GM12874 (cell line): ENCODE results near the gene CD59.

Experiments
- TF ChIP-seq, protein P1 (sequence below): IDR thresholded peaks from 2 replicates; pipeline ENCODE4 v1.5.1; 2011; ENCODE audit warnings: low read depth, mild to moderate bottlenecking, control low read depth, low read length, moderate library complexity; ENCODE audit not compliant: insufficient read depth

CD59 gene

DNA sequence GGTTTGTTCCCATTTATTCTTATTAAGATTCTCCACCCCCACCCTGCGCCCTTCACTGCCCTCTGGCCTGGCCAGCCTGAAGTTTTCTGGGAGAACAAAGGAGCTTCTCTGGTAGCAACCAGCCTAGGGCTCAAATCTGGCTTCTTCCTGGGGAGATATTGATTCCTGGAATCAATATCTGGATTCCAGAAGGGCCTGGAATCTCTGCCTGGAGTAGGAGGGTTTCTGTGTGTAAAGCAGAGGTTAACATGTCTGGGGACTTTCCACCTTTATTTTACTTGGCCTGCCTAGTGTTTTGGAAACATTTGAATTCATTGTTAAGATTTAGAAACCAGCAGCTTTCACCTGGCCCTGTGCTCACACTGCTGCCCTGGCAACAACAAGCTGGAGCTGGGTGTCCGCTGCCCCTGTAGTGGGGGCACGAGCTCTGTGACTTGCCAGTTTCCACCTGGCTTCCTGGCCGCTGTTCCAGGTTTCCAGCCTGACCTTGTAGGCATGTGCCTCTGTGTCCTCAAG lies 41.1 kb downstream of the CD59 start:
- TF ChIP-seq, protein P1, sequence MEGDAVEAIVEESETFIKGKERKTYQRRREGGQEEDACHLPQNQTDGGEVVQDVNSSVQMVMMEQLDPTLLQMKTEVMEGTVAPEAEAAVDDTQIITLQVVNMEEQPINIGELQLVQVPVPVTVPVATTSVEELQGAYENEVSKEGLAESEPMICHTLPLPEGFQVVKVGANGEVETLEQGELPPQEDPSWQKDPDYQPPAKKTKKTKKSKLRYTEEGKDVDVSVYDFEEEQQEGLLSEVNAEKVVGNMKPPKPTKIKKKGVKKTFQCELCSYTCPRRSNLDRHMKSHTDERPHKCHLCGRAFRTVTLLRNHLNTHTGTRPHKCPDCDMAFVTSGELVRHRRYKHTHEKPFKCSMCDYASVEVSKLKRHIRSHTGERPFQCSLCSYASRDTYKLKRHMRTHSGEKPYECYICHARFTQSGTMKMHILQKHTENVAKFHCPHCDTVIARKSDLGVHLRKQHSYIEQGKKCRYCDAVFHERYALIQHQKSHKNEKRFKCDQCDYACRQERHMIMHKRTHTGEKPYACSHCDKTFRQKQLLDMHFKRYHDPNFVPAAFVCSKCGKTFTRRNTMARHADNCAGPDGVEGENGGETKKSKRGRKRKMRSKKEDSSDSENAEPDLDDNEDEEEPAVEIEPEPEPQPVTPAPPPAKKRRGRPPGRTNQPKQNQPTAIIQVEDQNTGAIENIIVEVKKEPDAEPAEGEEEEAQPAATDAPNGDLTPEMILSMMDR, result no peak

DNA sequence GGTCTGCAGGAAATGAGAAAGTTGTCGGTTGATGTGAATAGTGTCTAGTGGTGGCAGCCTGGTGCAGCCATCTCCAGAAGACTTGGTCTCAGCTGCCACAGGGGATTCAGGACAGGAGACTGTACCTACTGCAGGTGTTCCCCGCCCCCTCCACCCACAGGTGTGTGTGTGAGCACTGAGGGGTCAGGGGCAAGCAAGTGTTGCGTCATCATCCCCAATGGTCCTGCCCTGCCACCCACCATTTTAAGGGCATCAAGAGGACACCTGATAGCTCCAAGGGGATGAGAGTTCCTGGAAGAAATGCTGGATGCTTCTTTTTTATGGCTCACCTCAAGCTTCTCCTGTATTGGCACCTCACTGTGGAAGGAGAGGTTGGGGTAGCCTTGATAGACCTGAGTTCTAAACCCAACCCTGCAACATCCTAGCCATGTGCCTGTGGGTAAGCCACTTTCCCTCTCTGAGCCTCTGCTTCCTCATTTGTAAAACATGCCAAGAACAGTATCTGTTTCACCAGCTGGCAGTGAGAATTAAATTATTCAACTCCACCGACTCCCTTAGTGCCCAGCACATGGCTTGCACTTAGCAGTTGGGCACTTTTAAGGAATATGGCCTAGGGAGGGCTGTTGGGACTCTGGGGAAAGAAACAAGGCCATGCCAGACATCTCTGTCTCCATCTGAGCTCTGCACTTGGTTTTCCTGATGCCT lies 41.7 kb downstream of the CD59 start:
- TF ChIP-seq, protein P1, result no peak

DNA sequence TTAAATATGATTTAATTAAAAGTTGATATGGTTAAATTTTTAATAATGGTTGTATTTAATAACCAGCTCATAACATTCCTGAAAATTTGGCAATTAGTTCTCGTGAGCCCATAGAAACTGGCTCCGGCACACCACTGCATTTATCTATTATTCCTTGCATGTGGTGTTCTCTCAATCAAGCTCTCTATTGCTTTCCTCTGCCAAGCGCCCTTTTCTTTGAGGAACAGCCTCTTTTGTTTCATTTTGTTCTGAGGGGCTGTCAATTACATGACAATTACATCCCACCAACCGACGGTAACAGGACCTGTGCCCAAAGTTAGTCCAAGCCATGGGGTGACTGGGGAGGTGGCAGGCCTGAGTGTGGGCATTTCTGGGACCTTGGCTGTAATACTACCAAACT lies 43.7 kb downstream of the CD59 start:
- TF ChIP-seq, protein P1, result no peak

DNA sequence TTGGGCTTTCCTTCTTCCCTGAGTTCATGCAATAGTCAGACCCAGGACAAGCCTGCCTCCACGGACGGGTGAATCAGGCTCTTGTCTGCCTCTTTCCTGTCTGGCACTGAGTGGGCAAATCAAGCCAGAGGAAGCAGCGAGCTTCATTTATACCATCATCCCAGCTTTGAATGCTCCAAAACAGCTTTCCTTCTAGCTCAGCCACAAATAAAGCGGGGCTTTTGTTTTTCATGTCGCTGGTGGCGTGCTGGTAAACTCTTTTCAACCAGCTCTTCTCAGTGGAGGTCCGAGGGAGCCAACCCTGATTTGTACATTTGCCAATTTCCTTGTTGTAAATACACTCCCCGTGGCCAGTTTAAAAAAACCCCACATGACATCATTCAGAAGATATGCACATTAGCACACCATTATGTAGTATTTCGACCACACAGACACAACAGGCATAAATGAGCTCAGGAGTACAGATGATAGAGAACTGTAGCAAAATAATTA lies 44.2 kb downstream of the CD59 start:
- TF ChIP-seq, protein P1, result no peak

DNA sequence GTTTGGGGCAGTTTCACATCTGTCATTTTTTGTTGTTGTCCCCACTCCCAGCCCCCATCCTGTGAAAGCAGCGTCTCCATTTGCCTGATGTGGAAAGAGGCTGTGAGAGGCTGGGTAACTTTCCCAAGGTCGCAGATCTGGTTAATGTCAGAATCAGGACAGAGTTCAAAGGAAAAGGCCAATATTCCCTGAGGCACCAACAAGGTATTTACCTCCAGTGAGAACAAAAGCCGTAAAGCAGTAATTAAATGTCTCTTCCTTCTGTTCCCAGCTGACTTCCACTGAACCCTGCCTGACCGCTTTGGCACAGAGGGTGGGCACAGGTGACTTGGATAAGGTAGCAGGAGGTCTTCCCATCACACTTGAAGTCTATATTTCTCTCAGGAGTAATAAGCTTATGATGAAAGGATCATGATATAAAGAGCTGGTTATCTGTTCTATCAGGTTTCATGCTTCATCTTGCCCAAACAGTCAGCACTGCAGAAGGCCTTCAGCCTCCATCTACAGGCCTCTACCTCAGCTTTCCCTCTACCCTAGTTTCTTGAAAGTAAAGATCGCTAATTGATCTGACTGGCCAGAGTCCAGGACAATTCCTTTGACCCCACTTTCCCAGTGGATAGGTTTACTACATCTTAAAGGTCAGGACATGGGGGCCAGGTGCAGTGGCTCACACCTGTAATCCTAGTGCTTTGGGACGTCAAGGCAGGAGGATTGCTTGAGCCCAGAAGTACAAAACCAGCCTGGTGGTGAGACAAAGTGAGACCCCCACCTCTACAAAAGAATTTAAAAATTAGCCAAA lies 45.0 kb downstream of the CD59 start:
- TF ChIP-seq, protein P1, result no peak

DNA sequence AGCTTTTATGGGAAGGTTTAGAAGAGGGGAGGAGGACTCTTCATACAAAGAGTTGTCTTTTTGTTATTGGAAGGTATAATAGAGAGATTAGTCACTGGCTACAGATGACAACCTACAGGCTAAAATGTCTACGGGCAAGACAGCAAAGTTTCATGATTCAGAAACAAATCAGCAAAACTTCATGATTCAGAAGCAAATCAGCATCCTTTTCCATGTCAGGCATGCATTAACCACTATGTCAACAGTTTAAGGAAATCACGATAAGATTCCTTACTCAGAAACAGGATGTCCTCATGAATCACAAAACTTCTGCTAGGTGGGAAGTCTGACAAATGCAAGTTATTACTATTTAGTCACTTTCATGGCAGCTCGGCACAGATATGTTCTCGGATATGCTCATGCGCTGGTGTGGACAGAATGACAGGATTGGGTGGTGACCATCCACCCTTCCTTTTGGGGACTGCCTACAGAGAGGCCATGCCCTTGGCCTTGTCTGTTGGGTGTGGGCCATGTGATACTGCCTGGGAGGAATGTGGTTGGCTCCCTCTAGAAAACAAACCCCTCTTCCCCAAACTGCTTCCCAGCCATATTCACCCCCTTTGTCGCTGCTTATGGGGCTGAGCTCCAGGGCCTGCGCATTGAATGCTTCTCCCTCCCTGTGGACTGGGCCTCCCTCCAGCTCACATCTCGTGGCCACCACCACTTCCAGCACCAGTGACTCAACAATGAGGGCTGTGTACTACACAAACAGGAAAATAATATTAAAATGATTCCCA lies 45.7 kb downstream of the CD59 start:
- TF ChIP-seq, protein P1, result no peak

DNA sequence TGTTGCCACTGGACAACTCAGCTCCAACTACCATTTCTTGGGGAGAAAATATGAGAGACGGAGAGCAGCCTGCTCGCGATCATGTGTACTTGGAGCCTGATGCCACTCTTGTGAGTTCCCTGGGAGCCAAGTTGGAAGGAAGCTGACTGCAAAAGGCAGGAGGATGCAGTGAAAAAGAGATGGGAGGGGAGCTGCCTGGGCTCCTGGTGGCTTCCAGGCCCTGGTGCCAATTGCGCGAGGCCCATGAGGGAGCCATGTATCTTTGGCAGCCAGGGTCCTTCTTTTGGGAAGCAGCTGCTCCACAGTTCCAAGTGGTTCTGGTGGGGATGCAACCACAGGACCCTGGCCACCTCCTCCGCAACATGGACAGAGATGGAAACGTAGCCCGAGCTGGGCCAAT lies 46.7 kb downstream of the CD59 start:
- TF ChIP-seq, protein P1, result no peak
